GM23248 (cell line): ENCODE measurements around the gene SMARCC2. TPM values are rescaled to one million over a fixed set of nuclear protein-coding genes. Genes with fewer than 3 reads are reported as not detected.

Experiments used
- DNase-seq: peaks from one replicate; pipeline ENCODE4 v3.0.0-alpha.2; 2015
- H2AFZ ChIP-seq: fragments of 200-600 bp; sonication (generic); 2 replicates; pipeline ENCODE4 v1.6.1; 2016; ENCODE audit warnings: antibody characterized with exemption
- H3F3A ChIP-seq: fragments of 200-600 bp; sonication (generic); 2 replicates; pipeline ENCODE4 v1.6.1; 2016; ENCODE audit warnings: mild to moderate bottlenecking, antibody characterized with exemption, mixed run types; ENCODE audit not compliant: insufficient read depth
- H3K27ac ChIP-seq: fragments of 200-600 bp; sonication (generic); 2 replicates; pipeline ENCODE4 v1.5.1; 2016; ENCODE audit warnings: mild to moderate bottlenecking
- H3K27me3 ChIP-seq: fragments of 200-600 bp; sonication (generic); replicated peaks from 2 replicates; pipeline ENCODE4 v1.6.1; 2016; ENCODE audit warnings: mild to moderate bottlenecking; ENCODE audit not compliant: insufficient read depth
- H3K36me3 ChIP-seq: fragments of 200-600 bp; sonication (generic); 2 replicates; pipeline ENCODE4 v1.6.1; 2016; ENCODE audit warnings: low read depth, mild to moderate bottlenecking
- H3K4me1 ChIP-seq: fragments of 200-600 bp; sonication (generic); 2 replicates; pipeline ENCODE4 v1.6.1; 2016; ENCODE audit warnings: mild to moderate bottlenecking; ENCODE audit not compliant: insufficient read depth
- H3K4me2 ChIP-seq: fragments of 200-600 bp; sonication (generic); one replicate; pipeline ENCODE4 v1.6.1; 2016; ENCODE audit warnings: mild to moderate bottlenecking; ENCODE audit not compliant: unreplicated experiment
- H3K4me3 ChIP-seq: fragments of 200-600 bp; sonication (generic); 2 replicates; pipeline ENCODE4 v1.5.1; 2016; ENCODE audit warnings: mild to moderate bottlenecking
- H3K79me2 ChIP-seq: fragments of 200-600 bp; sonication (generic); 2 replicates; pipeline ENCODE4 v1.6.1; 2016; ENCODE audit warnings: mild to moderate bottlenecking; ENCODE audit not compliant: insufficient read depth
- H3K9ac ChIP-seq: fragments of 200-600 bp; sonication (generic); 2 replicates; pipeline ENCODE4 v1.6.1; 2016; ENCODE audit warnings: mild to moderate bottlenecking
- H3K9me2 ChIP-seq: fragments of 200-600 bp; sonication (generic); 2 replicates; pipeline ENCODE4 v1.6.1; 2016; ENCODE audit warnings: mixed run types, mild to moderate bottlenecking, moderate library complexity; ENCODE audit not compliant: insufficient read depth
- H3K9me3 ChIP-seq: fragments of 200-600 bp; sonication (generic); one replicate; pipeline ENCODE4 v1.6.1; 2017; ENCODE audit warnings: low read depth
- H4K20me1 ChIP-seq: fragments of 200-600 bp; sonication (generic); 2 replicates; pipeline ENCODE4 v1.6.0; 2016; ENCODE audit not compliant: insufficient read depth
- EZH2 ChIP-seq: fragments of 200-600 bp; sonication (generic); IDR thresholded peaks from 2 replicates; pipeline ENCODE4 v1.6.1; 2018; ENCODE audit warnings: antibody characterized with exemption, mild to moderate bottlenecking; ENCODE audit not compliant: insufficient read depth, poor library complexity, severe bottlenecking
- EZH2phosphoT487 ChIP-seq: fragments of 200-600 bp; sonication (generic); IDR thresholded peaks from 2 replicates; pipeline ENCODE4 v1.6.1; 2018; ENCODE audit warnings: antibody characterized with exemption, moderate library complexity, mild to moderate bottlenecking, low read depth; ENCODE audit not compliant: insufficient read depth
- WGBS, 2 experiments: methylation state at CpG; one replicate each; pipeline ENCODE4 v1.1.6; 2015 to 2017; ENCODE audit warnings: low lambda C conversion rate in 2 of 2, low coverage in 1 of 2; ENCODE audit errors: missing lambda C conversion rate in 2 of 2; 5-methylcytosine and 5-hydroxymethylcytosine counted together
- in situ Hi-C: fragments of 300-500 bp; cut with MboI; formaldehyde crosslinking; loops from 2 replicates; pipeline ENCODE4 v1.15.0; 2020
- polyA plus RNA-seq: library from polyadenylated mRNA; unstranded; fragments of >200 nt; fragmentation: Nextera tagmentation; extraction: Ambion mirVana; gene quantifications from 2 replicates; pipeline ENCODE4 v1.2.1, GENCODE V29; 2016
- total RNA-seq: library from RNA; depleted of rRNA; stranded (reverse); fragments of >200 nt; shearing (Covaris generic); gene quantifications from 2 replicates; pipeline ENCODE4 v1.2.3, GENCODE V29; 2014

The SMARCC2 gene
- total and polyA plus RNA-seq, 2 experiments from 2014 or later = 34.0 to 64.3 TPM

DNA sequence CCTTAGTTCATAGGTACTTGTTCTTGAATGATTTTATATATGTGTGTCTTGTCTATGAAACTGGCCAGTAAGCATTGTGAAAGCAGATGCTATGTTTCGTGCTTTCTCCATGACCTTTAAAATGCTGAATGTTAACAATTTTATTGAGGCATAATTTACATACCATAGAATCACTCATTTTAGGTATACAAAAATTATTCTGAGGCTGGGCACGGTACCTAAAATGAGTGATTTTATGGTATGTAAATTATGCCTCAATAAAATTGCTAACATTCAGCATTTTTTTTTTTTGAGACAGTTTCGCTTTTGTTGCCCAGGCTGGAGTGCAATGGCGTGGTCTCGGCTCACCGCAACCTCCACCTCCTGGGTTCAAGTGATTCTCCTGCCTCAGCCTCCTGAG is 54.4 kb downstream of the SMARCC2 start:
- in situ Hi-C loops = no loop called here
- no peak overlapping the region for H3K27ac ChIP-seq
- H3F3A ChIP-seq = no peaks in the 10 kb centered on the region
- H3K9me2 ChIP-seq = no peaks in the 10 kb centered on the region
- 94 to 95% methylated on average over 6 of the region's 6 CpGs for WGBS, 2 experiments
- H3K4me1 ChIP-seq = no peaks in the 10 kb centered on the region
- H3K79me2 ChIP-seq = peaks cover 30% of the 10 kb centered on the region
- no peak overlapping the region for H3K4me2 ChIP-seq
- DNase-seq = no peak
- no peaks in the 10 kb centered on the region for H4K20me1 ChIP-seq
- H3K27me3 ChIP-seq = no peaks in the 10 kb centered on the region
- TF ChIP-seq EZH2 (no peak), EZH2phosphoT487 (no peak)
- H3K36me3 ChIP-seq = peaks cover 42% of the 10 kb centered on the region
- no peaks in the 10 kb centered on the region for H3K9me3 ChIP-seq
- no peak overlapping the region for H3K9ac ChIP-seq
- no peak overlapping the region for H3K4me3 ChIP-seq
- H2AFZ ChIP-seq = no peak overlapping the region

- DNase-seq = no peak
- WGBS, 2 experiments = 81 to 86% methylated on average over 4 of the region's 4 CpGs
- Histone ChIP-seq H2AFZ (no peak overlapping the region), H3F3A (peaks cover 14% of the 10 kb centered on the region), H3K27ac (no peak overlapping the region), H3K36me3 (peaks cover 22% of the 10 kb centered on the region), H3K4me3 (no peak overlapping the region), H3K79me2 (peaks cover 59% of the 10 kb centered on the region), H3K4me1 (peaks cover 19% of the 10 kb centered on the region), H3K9me2 (no peaks in the 10 kb centered on the region), H3K9ac (no peak overlapping the region), H3K4me2 (no peak overlapping the region), H3K9me3 (no peaks in the 10 kb centered on the region), H3K27me3 (no peaks in the 10 kb centered on the region), H4K20me1 (no peaks in the 10 kb centered on the region)
- in situ Hi-C loops = no loop called here
- TF ChIP-seq EZH2phosphoT487 (no peak), EZH2 (no peak)
Observed at GRCh38 chr12:56130876-56131275, 58.4 kb downstream of the SMARCC2 start.

- in situ Hi-C loops = no loop called here
- no peaks in the 10 kb centered on the region for H3K9me2 ChIP-seq
- DNase-seq = no peak
- H3K4me2 ChIP-seq = peak overlapping the region; percentile 85
- H3F3A ChIP-seq = peaks cover 22% of the 10 kb centered on the region
- no peak overlapping the region for H3K27ac ChIP-seq
- TF ChIP-seq EZH2phosphoT487 = no peak
- no peak overlapping the region for H2AFZ ChIP-seq
- no peaks in the 10 kb centered on the region for H3K9me3 ChIP-seq
- H3K4me1 ChIP-seq = peaks cover 20% of the 10 kb centered on the region
- H3K9ac ChIP-seq = peak overlapping the region; percentile 84
- H3K4me3 ChIP-seq = peak overlapping the region; percentile 95
- H4K20me1 ChIP-seq = no peaks in the 10 kb centered on the region
- H3K36me3 ChIP-seq = peaks cover 22% of the 10 kb centered on the region
- 74 to 77% methylated on average over 22 of the region's 22 CpGs for WGBS, 2 experiments
- H3K79me2 ChIP-seq = peaks cover 67% of the 10 kb centered on the region
- H3K27me3 ChIP-seq = no peaks in the 10 kb centered on the region
Observed at GRCh38 chr12:56129942-56130495, 59.3 kb downstream of the SMARCC2 start.

- Histone ChIP-seq H3K27ac (peak overlapping the region; percentile 56), H3K4me1 (peaks cover 20% of the 10 kb centered on the region), H3K4me3 (peak overlapping the region; percentile 95), H3K9me2 (no peaks in the 10 kb centered on the region), H3F3A (peaks cover 29% of the 10 kb centered on the region), H3K9ac (peak overlapping the region; percentile 84), H4K20me1 (no peaks in the 10 kb centered on the region), H3K36me3 (peaks cover 17% of the 10 kb centered on the region; the same call in 1 of the 2 replicates), H2AFZ (peak overlapping the region; percentile 74), H3K27me3 (no peaks in the 10 kb centered on the region), H3K9me3 (no peaks in the 10 kb centered on the region), H3K79me2 (peaks cover 67% of the 10 kb centered on the region), H3K4me2 (peak overlapping the region; percentile 85)
- peak; percentile 79 for DNase-seq
- TF ChIP-seq EZH2phosphoT487 (no peak), EZH2 (no peak)
- in situ Hi-C loops = no loop called here
- 4 to 5% methylated on average over 29 of the region's 29 CpGs for WGBS, 2 experiments
Observed at GRCh38 chr12:56129206-56129941, 59.9 kb downstream of the SMARCC2 start.
